ENCODE data around the gene ABCG1.

DNA sequence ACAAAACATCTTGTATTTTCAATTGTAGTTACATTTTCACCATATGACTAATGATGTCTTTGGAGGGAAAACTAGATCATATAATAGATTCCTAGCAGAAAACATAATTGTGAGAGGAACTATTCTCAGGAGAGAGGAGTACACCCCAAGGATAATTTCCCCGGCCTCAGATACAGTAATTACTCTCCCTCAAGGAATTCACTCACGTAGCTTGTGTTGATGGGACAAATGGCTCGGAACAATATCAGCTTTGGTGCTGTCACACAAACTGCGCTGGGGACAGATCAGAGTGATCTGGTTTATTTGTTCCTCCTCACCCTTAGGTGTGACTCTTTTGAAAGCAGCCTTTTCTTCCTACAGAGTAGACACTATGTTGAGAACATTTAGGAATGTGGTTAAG lies 11.2 kb downstream of the ABCG1 start:
- TF ChIP-seq, protein P1, sequence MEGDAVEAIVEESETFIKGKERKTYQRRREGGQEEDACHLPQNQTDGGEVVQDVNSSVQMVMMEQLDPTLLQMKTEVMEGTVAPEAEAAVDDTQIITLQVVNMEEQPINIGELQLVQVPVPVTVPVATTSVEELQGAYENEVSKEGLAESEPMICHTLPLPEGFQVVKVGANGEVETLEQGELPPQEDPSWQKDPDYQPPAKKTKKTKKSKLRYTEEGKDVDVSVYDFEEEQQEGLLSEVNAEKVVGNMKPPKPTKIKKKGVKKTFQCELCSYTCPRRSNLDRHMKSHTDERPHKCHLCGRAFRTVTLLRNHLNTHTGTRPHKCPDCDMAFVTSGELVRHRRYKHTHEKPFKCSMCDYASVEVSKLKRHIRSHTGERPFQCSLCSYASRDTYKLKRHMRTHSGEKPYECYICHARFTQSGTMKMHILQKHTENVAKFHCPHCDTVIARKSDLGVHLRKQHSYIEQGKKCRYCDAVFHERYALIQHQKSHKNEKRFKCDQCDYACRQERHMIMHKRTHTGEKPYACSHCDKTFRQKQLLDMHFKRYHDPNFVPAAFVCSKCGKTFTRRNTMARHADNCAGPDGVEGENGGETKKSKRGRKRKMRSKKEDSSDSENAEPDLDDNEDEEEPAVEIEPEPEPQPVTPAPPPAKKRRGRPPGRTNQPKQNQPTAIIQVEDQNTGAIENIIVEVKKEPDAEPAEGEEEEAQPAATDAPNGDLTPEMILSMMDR (IDR thresholded peaks at IDR 0.05), result no peak
- no peak for TF ChIP-seq POLR2A (IDR thresholded peaks at IDR 0.05; ENCODE audit: low read length)
- TF ChIP-seq FOSL2 (IDR thresholded peaks at IDR 0.05), result no peak
- no peak for TF ChIP-seq FOSL2 (CRISPR knock-in tag; IDR thresholded peaks at IDR 0.05)
- TF ChIP-seq, protein P2, sequence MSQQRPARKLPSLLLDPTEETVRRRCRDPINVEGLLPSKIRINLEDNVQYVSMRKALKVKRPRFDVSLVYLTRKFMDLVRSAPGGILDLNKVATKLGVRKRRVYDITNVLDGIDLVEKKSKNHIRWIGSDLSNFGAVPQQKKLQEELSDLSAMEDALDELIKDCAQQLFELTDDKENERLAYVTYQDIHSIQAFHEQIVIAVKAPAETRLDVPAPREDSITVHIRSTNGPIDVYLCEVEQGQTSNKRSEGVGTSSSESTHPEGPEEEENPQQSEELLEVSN (IDR thresholded peaks at IDR 0.05; ENCODE audit: borderline replicate concordance, low read depth), result no peak
- no peak for TF ChIP-seq HDAC2 (IDR thresholded peaks at IDR 0.05)
- TF ChIP-seq, protein P3, sequence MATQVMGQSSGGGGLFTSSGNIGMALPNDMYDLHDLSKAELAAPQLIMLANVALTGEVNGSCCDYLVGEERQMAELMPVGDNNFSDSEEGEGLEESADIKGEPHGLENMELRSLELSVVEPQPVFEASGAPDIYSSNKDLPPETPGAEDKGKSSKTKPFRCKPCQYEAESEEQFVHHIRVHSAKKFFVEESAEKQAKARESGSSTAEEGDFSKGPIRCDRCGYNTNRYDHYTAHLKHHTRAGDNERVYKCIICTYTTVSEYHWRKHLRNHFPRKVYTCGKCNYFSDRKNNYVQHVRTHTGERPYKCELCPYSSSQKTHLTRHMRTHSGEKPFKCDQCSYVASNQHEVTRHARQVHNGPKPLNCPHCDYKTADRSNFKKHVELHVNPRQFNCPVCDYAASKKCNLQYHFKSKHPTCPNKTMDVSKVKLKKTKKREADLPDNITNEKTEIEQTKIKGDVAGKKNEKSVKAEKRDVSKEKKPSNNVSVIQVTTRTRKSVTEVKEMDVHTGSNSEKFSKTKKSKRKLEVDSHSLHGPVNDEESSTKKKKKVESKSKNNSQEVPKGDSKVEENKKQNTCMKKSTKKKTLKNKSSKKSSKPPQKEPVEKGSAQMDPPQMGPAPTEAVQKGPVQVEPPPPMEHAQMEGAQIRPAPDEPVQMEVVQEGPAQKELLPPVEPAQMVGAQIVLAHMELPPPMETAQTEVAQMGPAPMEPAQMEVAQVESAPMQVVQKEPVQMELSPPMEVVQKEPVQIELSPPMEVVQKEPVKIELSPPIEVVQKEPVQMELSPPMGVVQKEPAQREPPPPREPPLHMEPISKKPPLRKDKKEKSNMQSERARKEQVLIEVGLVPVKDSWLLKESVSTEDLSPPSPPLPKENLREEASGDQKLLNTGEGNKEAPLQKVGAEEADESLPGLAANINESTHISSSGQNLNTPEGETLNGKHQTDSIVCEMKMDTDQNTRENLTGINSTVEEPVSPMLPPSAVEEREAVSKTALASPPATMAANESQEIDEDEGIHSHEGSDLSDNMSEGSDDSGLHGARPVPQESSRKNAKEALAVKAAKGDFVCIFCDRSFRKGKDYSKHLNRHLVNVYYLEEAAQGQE (IDR thresholded peaks at IDR 0.05), result no peak
